GM12878 (cell line): ENCODE measurements around the gene NEB. TPM values are rescaled to one million over a fixed set of nuclear protein-coding genes. Genes with fewer than 3 reads are reported as not detected.

Experiments used
- ATAC-seq: fragments of 200-7000 bp; cut with Tn5 transposase; 3 replicates; pipeline ENCODE4 v1.9.1; 2020; ENCODE audit warnings: mild to moderate bottlenecking, moderate library complexity
- BruUV-seq: library from RNA; stranded (reverse); fragments of 400-500 nt; replicated peaks from 2 replicates; lab custom pipeline; 2021; lab: Mats Ljungman, UMichigan
- CTCF ChIA-PET: fragments of 300-600 bp; sonication (Branson Sonifier 250); formaldehyde crosslinking; extraction: SDS; loops from one replicate; lab custom pipeline; 2021; ENCODE audit warnings: inconsistent platforms; lab: Yijun Ruan, JAX
- POLR2A ChIA-PET: fragments of 350-600 bp; formaldehyde crosslinking; extraction: SDS; loops from one replicate; lab custom pipeline; 2021; ENCODE audit warnings: inconsistent platforms; lab: Charles Lee
- RAD21 ChIA-PET: fragments of 300-600 bp; sonication (Branson Sonifier 250); formaldehyde crosslinking; loops from one replicate; lab custom pipeline; 2023; ENCODE audit warnings: antibody characterized with exemption; ENCODE audit not compliant: unreplicated experiment; lab: Charles Lee
- SMC1A ChIA-PET: fragments of 300-600 bp; sonication (Branson Sonifier 250); formaldehyde crosslinking; loops from one replicate; lab custom pipeline; 2023; ENCODE audit not compliant: unreplicated experiment, uncharacterized antibody; lab: Charles Lee
- DNase-seq: peaks from one replicate; pipeline ENCODE4 v3.0.0-alpha.2; 2011; ENCODE audit warnings: low read depth, low spot score
- FAIRE-seq: peaks from 3 replicates; lab custom pipeline; 2011; peaks lifted over from hg19 to GRCh38; lab: Jason Lieb, UNC
- H2AFZ ChIP-seq: 2 replicates; pipeline ENCODE4 v1.6.0; 2011; ENCODE audit warnings: low read depth, low read length, control low read depth; ENCODE audit not compliant: control insufficient read depth
- H3K27ac ChIP-seq: 2 replicates; pipeline ENCODE4 v1.5.1; 2011; ENCODE audit warnings: control low read depth; ENCODE audit not compliant: control insufficient read depth, insufficient read depth
- H3K27me3 ChIP-seq, 2 experiments: replicated peaks in 1 of 2; 2 replicates each; pipeline versions ENCODE4 v1.6.0 to v1.6.1; 2011; ENCODE audit warnings: low read length in 1 of 2; ENCODE audit not compliant: control insufficient read depth in 2 of 2, insufficient read depth in 2 of 2
- H3K36me3 ChIP-seq, 2 experiments: 2 replicates each; pipeline ENCODE4 v1.5.1; 2011; ENCODE audit warnings: low read length in 1 of 2; ENCODE audit not compliant: control insufficient read depth in 2 of 2, insufficient read depth in 2 of 2
- H3K4me1 ChIP-seq: 2 replicates; pipeline ENCODE4 v1.6.1; 2011; ENCODE audit warnings: mild to moderate bottlenecking, low read length, moderate library complexity, mixed read lengths; ENCODE audit not compliant: control insufficient read depth, insufficient read depth
- H3K4me2 ChIP-seq: 2 replicates; pipeline ENCODE4 v1.6.0; 2011; ENCODE audit warnings: control low read depth; ENCODE audit not compliant: control insufficient read depth, insufficient read depth
- H3K4me3 ChIP-seq: fragments of 200-600 bp; sonication (generic); 2 replicates; pipeline ENCODE4 v1.5.1; 2016
- H3K79me2 ChIP-seq: 2 replicates; pipeline ENCODE4 v1.6.0; 2011; ENCODE audit warnings: low read length; ENCODE audit not compliant: control insufficient read depth, insufficient read depth
- H3K9ac ChIP-seq: 2 replicates; pipeline ENCODE4 v1.8.0; 2011; ENCODE audit warnings: low read length, control low read depth, mixed read lengths; ENCODE audit not compliant: control insufficient read depth, insufficient read depth
- H3K9me3 ChIP-seq: replicated peaks from 3 replicates; pipeline ENCODE4 v1.5.1; 2011; ENCODE audit warnings: mild to moderate bottlenecking, low read length; ENCODE audit not compliant: control insufficient read depth, insufficient read depth
- H4K20me1 ChIP-seq: 2 replicates; pipeline ENCODE4 v1.6.0; 2011; ENCODE audit not compliant: control insufficient read depth, insufficient read depth
- CTCF ChIP-seq, 3 experiments: IDR thresholded peaks in 2 of 3; conservative IDR thresholded peaks in 1 of 3; 2 replicates each; pipeline ENCODE4 v1.5.1; 2011; ENCODE audit warnings: low read depth in 3 of 3, low read length in 3 of 3, mild to moderate bottlenecking in 3 of 3, control low read depth in 2 of 3, moderate library complexity in 2 of 3, inconsistent platforms in 1 of 3, mixed read lengths in 1 of 3; ENCODE audit not compliant: control insufficient read depth in 2 of 3, insufficient read depth in 1 of 3; ENCODE audit errors: extremely low read depth in 1 of 3
- IKZF1 ChIP-seq: fragments of 450-650 bp; conservative IDR thresholded peaks from 2 replicates; pipeline ENCODE4 v1.6.1; 2017; ENCODE audit warnings: antibody characterized with exemption, mild to moderate bottlenecking
- LARP7 ChIP-seq: fragments of 450-650 bp; IDR thresholded peaks from 2 replicates; pipeline ENCODE4 v1.6.1; 2017; ENCODE audit warnings: mild to moderate bottlenecking
- MTA3 ChIP-seq: IDR thresholded peaks from 2 replicates; pipeline ENCODE4 v1.6.1; 2012; ENCODE audit warnings: low read length, inconsistent platforms, borderline replicate concordance
- SPI1 ChIP-seq: IDR thresholded peaks from 2 replicates; pipeline ENCODE4 v1.6.1; 2011; ENCODE audit warnings: low read depth, mild to moderate bottlenecking, low read length, moderate library complexity, borderline replicate concordance; ENCODE audit not compliant: insufficient read depth
- ZBTB11 ChIP-seq: fragments of 450-650 bp; formaldehyde crosslinking; IDR thresholded peaks from 2 replicates; pipeline ENCODE4 v1.5.0; 2022; ENCODE audit warnings: mild to moderate bottlenecking, missing genetic modification characterization
- WGBS: methylation state at CpG from one replicate; pipeline ENCODE4 v1.1.6; 2016; ENCODE audit warnings: low lambda C conversion rate; ENCODE audit not compliant: insufficient replicate concordance, insufficient coverage; ENCODE audit errors: missing lambda C conversion rate; 5-methylcytosine and 5-hydroxymethylcytosine counted together
- in situ Hi-C: fragments of 300-500 bp; cut with MboI; formaldehyde crosslinking; loops from 9 replicates; pipeline ENCODE4 v1.14.3; 2018; ENCODE audit warnings: mixed read lengths
- intact Hi-C: fragments of 100-400 bp; cut with micrococcal nuclease; formaldehyde crosslinking; loops from one replicate; pipeline ENCODE4 v1.14.2; 2022; ENCODE audit not compliant: unreplicated experiment
- polyA plus RNA-seq, 11 experiments: library from polyadenylated mRNA; depleted of rRNA in 4 of 11; unstranded in 6 of 11; stranded (reverse) in 5 of 11; fragments of >200 nt; fragmentation: Nextera tagmentation in 4 of 11; fragmentation: Illumina TruSeq in 1 of 11; extraction: Ambion mirVana in 4 of 11; extraction: Trizol in 1 of 11; gene quantifications; 1 replicate in 1 of 11; 2 replicates in 10 of 11; pipeline versions ENCODE4 v1.2.1 to v1.2.3, GENCODE V29; 2011 to 2016; ENCODE audit warnings: inconsistent platforms in 2 of 11, missing spikeins in 2 of 11, low read depth in 1 of 11
- total RNA-seq, 4 experiments: library from RNA; depleted of rRNA in 3 of 4; stranded (reverse); fragments of >200 nt in 3 of 4; fragmentation: Illumina TruSeq in 1 of 4; extraction: Trizol in 1 of 4; gene quantifications; 2 replicates each; pipeline versions ENCODE4 v1.2.1 to v1.2.3, GENCODE V29; 2013 to 2021

The NEB gene
- total and polyA plus RNA-seq, 10 of the 15 experiments (the other 5 are each of a cell fraction or from before 2014, with no cell fraction given) = 0.04 to 0.77 (median 0.12) TPM

- TF ChIP-seq ZBTB11 (CRISPR knock-in tag) (no peak), LARP7 (no peak), CTCF (IDR thresholded peaks at IDR 0.05 in 2 of 3, conservative IDR thresholded peaks at IDR 0.05 in 1 of 3; ENCODE audit: control insufficient read depth in 2 of 3, extremely low read depth in 1 of 3, insufficient read depth in 1 of 3, low read depth in 3 of 3, low read length in 3 of 3) (no peak)
Measured at GRCh38 chr2:151730262-151730975, 3.9 kb downstream of the NEB start (continued).

GRCh38 chr2:151729837-151730236 lies 4.4 kb downstream of the NEB start:
- BruUV-seq = no TSS peak
- H4K20me1 ChIP-seq = no peaks in the 10 kb centered on the region
- ATAC-seq (no peak; the same call in 2 of the 3 replicates), FAIRE-seq (no peak), DNase-seq (no peak)
- 0% methylated on average over 1 of the region's 1 CpG for WGBS
- ChIA-PET POLR2A (no interaction called here), CTCF (no interaction called here), RAD21 (no interaction called here), SMC1A (no interaction called here)
- H3K4me3 ChIP-seq = no peak overlapping the region
- no peaks in the 10 kb centered on the region for H3K9me3 ChIP-seq
- no peaks in the 10 kb centered on the region for H3K79me2 ChIP-seq
- H3K4me2 ChIP-seq = 0 out of 2 replicates have a peak overlapping the region, but pooled peaks have one; percentile 8
- intact Hi-C loops = no loop called here
- TF ChIP-seq IKZF1 = 0 out of 2 replicates have a peak, but pooled peaks have one; percentile 35
- peak; percentile 38; the same call in 1 of the 2 replicates for TF ChIP-seq SPI1
- TF ChIP-seq MTA3 = no peak
- peaks cover 16% of the 10 kb centered on the region for H3K4me1 ChIP-seq
- H3K27ac ChIP-seq = no peak overlapping the region
- H3K9ac ChIP-seq = no peak overlapping the region
- no peaks in the 10 kb centered on the region for H3K36me3 ChIP-seq
- in situ Hi-C loops = no loop called here
- no peaks in the 10 kb centered on the region for H3K27me3 ChIP-seq
- H2AFZ ChIP-seq = peak overlapping the region; percentile 7; the same call in 1 of the 2 replicates
